T-helper 1 cell (primary cell): ENCODE data around the gene GNAZ.

Source experiments
- DNase-seq, 5 donors: peaks; one replicate each; pipeline ENCODE4 v3.0.0-alpha.2; 2012 to 2020

GNAZ gene

GRCh38 chr22:23140385-23140784 lies 70.1 kb downstream of the GNAZ start:
- DNase-seq, result no peak

GRCh38 chr22:23142546-23143105 lies 72.3 kb downstream of the GNAZ start:
- DNase-seq, result no peak

- DNase-seq, result no peak
Observed at GRCh38 chr22:23143119-23143518, 72.8 kb downstream of the GNAZ start.

- DNase-seq, result no peak
Observed at GRCh38 chr22:23144432-23144831, 74.1 kb downstream of the GNAZ start.

- DNase-seq, result peak; percentile 90 to 97 (median 94)
Observed at GRCh38 chr22:23144932-23145877, 74.9 kb downstream of the GNAZ start, which contains the start of gene RAB36. TSS of gene RAB36 (plus strand) at chr22:23145477. CDS start at chr22:23146617, 1,140 bp downstream.

GRCh38 chr22:23145878-23146470 lies 75.7 kb downstream of the GNAZ start:
- DNase-seq, result no peak

GRCh38 chr22:23146478-23147205 lies 76.3 kb downstream of the GNAZ start:
- DNase-seq, result no peak

- DNase-seq, result no peak
Observed at GRCh38 chr22:23147617-23148387, 77.5 kb downstream of the GNAZ start.

- no peak for DNase-seq
Observed at GRCh38 chr22:23149743-23150238, 79.5 kb downstream of the GNAZ start.

GRCh38 chr22:23150762-23151161 lies 80.4 kb downstream of the GNAZ start:
- no peak for DNase-seq

- no peak for DNase-seq
Observed at GRCh38 chr22:23151827-23152226, 81.5 kb downstream of the GNAZ start.

- DNase-seq, result no peak
Observed at GRCh38 chr22:23152238-23153114, 82.2 kb downstream of the GNAZ start.

- no peak for DNase-seq
Observed at GRCh38 chr22:23153994-23154393, 83.7 kb downstream of the GNAZ start.

- no peak for DNase-seq
Observed at GRCh38 chr22:23154461-23154860, 84.1 kb downstream of the GNAZ start.

- no peak for DNase-seq
Observed at GRCh38 chr22:23155143-23155542, 84.8 kb downstream of the GNAZ start.

- DNase-seq, result no peak
Observed at GRCh38 chr22:23155831-23156230, 85.5 kb downstream of the GNAZ start.

GRCh38 chr22:23156286-23156685 lies 86.0 kb downstream of the GNAZ start:
- no peak for DNase-seq

GRCh38 chr22:23157560-23158515 lies 87.5 kb downstream of the GNAZ start:
- DNase-seq, result no peak

GRCh38 chr22:23158516-23159290 lies 88.4 kb downstream of the GNAZ start:
- DNase-seq, result no peak
